AG09319 (cell line): ENCODE measurements around the gene TLR6.

Experiments used
- DNase-seq: peaks from one replicate; pipeline ENCODE4 v3.0.0-alpha.2; 2010; ENCODE audit warnings: low read depth; ENCODE audit errors: extremely low read depth
- TF ChIP-seq, protein P1 (sequence below): IDR thresholded peaks from 2 replicates; pipeline ENCODE4 v1.5.1; 2011; ENCODE audit warnings: low read depth, mild to moderate bottlenecking, inconsistent platforms, low read length, moderate library complexity

The TLR6 gene, protein sequence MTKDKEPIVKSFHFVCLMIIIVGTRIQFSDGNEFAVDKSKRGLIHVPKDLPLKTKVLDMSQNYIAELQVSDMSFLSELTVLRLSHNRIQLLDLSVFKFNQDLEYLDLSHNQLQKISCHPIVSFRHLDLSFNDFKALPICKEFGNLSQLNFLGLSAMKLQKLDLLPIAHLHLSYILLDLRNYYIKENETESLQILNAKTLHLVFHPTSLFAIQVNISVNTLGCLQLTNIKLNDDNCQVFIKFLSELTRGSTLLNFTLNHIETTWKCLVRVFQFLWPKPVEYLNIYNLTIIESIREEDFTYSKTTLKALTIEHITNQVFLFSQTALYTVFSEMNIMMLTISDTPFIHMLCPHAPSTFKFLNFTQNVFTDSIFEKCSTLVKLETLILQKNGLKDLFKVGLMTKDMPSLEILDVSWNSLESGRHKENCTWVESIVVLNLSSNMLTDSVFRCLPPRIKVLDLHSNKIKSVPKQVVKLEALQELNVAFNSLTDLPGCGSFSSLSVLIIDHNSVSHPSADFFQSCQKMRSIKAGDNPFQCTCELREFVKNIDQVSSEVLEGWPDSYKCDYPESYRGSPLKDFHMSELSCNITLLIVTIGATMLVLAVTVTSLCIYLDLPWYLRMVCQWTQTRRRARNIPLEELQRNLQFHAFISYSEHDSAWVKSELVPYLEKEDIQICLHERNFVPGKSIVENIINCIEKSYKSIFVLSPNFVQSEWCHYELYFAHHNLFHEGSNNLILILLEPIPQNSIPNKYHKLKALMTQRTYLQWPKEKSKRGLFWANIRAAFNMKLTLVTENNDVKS

DNA sequence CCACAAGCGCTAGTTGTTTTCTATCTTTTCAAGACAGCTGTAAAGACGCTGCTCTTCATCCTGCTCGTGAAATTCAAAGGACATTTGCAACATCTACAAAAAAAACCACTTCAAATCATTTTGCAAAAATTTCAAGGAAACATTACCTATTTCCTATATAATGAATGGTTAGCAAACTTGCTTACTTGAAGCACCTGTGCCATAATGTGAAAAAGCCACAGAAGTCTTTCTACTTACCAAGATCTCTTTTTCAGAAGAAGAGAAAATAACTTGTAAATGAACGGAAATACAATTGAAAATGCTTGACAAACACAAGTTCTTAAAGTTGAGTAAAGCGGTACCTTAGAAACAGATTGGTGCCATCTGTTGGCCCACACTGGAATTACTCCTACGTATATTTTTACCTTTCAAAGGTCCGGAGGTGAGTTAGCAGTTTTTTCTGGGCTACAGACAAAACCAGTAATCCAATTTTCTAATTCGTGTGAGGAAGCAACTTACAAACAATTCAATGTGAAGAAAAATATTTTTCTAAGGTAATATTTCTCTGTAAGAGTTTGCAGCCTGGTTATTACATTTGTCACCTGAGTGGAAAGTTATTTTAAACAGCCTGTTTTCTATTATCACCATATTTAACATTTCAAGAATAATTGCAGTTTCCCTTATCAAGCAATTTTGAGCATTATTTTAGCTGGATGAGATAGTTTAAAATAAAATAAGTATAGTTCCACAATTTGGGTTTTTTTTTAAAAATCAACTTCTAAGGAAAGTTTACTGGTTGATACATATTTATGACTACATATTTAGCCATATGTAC is at the start of gene TLR6:
Gene TLR6 (minus strand): TSS at position 294 of the 814 bp plus-strand sequence. CDS start 27,344 bp downstream, outside the sequence.
- DNase-seq, result no peak

DNA sequence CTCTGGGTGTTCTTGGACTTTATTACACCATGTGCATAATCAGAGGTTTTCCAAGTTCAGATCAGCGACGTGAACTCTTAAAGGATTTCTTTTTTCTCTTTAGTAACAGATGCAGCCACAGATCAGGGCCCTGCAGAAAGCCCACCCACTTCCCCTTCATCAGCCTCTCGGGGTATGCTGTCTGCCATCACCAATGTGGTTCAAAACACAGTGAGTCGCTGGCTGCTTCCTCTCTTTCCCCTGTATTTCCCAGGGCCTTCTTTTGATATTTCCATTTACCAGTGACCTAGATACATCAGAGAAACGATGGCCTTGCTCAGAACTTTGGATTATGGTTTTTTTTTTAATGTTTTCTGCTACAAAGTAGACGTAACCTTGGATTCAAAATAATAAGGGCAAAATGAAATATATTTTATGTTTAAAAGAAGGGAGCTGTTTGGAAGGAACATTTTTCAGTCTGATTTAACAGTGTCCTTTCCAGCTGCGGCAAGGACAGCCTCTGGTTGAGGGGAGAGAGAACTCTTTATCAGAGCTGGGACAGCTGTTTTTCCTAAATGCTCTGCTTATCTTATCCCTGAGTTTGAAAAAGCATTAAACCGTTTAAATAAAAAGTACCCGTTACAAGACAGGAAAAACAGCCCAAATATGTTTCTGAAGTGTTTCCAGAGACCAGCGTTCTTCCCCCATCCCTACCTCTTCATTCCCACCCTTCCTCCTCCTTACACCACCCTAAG is 49.2 kb upstream of the TLR6 start:
- DNase-seq, result no peak
- TF ChIP-seq, protein P1, sequence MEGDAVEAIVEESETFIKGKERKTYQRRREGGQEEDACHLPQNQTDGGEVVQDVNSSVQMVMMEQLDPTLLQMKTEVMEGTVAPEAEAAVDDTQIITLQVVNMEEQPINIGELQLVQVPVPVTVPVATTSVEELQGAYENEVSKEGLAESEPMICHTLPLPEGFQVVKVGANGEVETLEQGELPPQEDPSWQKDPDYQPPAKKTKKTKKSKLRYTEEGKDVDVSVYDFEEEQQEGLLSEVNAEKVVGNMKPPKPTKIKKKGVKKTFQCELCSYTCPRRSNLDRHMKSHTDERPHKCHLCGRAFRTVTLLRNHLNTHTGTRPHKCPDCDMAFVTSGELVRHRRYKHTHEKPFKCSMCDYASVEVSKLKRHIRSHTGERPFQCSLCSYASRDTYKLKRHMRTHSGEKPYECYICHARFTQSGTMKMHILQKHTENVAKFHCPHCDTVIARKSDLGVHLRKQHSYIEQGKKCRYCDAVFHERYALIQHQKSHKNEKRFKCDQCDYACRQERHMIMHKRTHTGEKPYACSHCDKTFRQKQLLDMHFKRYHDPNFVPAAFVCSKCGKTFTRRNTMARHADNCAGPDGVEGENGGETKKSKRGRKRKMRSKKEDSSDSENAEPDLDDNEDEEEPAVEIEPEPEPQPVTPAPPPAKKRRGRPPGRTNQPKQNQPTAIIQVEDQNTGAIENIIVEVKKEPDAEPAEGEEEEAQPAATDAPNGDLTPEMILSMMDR, result no peak

More for the DNA sequence above, at the start of gene TLR6:
- TF ChIP-seq, protein P1, result peak; percentile 71

DNA sequence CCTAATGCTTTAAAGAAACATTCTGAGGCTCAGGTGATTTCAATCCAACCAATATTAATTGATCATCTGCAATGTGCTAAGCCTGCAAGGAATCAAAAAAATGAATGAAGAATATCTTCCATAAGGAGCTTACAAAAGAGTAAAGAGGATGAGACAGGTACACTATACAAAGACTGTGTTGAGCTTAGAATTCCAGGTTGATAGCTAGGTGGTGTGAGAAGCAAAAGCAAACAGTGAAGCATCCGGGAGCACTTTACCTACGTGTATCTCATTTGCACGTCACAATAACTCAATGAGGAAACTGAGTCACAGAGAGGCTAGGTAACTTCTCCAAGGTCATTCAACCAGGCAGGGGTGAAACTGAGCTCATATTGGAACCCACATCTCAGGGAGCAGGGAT is 48.1 kb upstream of the TLR6 start:
- TF ChIP-seq, protein P1, result no peak
- DNase-seq, result no peak

DNA sequence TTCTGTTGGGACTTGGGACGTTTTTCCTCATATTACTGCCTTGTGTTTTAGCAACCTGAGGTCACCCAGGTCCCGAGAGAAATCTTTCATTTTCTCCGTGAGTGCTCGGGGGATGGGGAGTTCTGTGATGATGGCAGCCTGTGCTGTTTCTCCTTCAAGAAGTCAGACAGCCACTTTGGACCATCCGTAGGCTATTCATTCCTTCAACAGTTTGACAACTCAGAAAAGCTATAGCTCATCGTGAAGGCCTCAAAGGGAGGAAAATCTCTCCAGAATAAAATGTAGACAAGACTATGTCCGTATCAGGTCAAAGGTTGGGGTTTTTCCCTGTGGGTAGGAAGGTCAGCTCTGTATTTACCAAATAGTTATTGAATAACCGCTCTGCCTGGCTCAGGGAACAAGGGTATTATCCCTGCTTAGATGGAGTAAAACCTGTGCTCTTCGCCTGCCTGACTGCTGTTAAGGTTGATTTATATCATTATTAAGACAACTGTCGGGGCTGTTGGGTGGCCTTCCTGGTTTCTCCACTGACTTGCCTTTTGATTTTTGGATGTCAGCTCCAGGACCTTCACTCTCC is 47.6 kb upstream of the TLR6 start:
- DNase-seq, result no peak
- TF ChIP-seq, protein P1, result no peak

DNA sequence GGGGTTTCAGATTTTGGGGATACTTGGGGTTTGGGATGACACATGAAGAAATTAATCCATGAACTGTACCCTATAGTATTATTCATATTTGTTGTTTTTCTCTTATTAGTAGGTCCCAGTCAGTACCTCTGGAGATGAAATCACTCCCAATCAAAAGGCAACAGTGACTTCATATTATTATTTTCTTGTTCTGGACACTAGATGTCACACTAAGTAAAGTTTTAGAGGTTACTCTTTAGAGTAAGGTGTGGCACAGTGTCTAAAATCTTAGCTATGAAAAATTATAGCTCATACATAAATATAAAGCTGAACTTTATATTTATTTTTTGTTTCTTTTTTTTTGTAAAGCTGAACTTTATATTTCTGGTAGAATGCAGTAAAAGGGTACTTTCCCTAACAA is 46.1 kb upstream of the TLR6 start:
- TF ChIP-seq, protein P1, result peak; percentile 12
- DNase-seq, result no peak

DNA sequence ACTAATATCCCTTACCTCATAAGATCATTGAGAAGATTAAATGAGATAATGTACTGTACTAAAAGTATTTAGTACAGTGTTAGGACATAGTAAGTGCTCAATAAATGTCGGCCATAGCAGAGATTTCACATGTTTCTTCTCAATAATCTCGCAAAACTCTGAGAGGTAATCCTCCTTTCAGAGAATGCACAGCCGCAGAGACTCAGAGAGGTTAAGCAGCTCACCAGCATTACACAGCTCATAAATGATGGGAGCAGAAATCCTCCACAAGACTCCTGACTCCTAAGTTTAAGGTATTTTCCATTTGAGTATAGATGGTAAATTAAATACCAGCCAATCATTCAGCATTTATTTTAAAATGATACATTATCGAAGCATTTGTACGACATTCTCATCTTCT is 45.6 kb upstream of the TLR6 start:
- TF ChIP-seq, protein P1, result no peak
- DNase-seq, result no peak
